Measurements from ENCODE around the gene SARDH. TPM values are rescaled to one million over a fixed set of nuclear protein-coding genes. Genes with fewer than 3 reads are reported as not detected.

Gene SARDH
- total RNA-seq, 1 donor from 2014 or later = 1.3 TPM

DNA sequence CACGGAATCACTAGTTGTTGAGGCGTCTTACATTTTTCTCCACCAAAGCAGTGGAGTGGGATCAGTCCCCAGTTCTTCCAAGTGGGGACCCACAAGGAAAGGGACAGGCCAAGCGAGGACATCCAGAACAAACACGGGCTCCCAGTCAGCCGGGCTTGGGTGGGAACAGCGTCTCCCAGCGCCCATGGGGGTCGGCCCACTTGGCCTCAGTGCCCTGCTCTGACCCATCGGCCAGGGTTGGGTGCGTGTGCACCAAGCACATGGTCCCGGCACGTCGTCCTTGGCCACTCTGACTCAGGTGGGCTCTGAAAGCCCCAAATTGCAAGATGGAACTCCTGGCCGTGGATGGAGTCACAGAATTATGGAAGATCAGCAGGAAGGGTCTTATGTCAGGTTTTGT, 64.1 kb downstream of the SARDH start:
- no peak for TF ChIP-seq CTCF (IDR thresholded peaks at IDR 0.05)
- Histone ChIP-seq H3K27me3 (no peaks in the 10 kb centered on the region), H3K27ac (no peak overlapping the region), H3K36me3 (no peaks in the 10 kb centered on the region), H3K4me3 (no peak overlapping the region), H3K4me1 (no peaks in the 10 kb centered on the region), H3K9me3 (no peaks in the 10 kb centered on the region)
- no peak for DNase-seq (ENCODE audit: low spot score in 2 of 2)
- intact Hi-C loops (cut with DNase I) = no loop called here

DNA sequence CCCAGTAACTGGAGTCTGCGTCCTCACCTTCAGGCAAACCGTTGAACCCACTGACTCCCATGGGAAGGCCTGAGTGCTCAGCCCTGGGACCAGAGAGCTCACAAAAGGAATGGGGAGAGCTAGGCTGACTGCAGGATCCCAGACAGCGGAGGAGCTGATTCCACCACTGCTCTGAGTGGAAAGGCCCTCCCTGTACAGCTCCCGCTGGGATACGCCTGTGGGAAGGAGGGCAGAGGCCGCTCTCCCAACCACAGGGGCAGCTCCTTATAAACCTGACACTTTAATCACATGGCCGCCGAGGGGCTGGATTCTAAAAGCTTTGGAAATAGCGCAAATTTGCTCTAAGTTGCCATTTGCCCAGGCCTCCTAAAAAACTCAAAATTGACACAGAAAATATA, 64.9 kb downstream of the SARDH start:
- no peak for DNase-seq (ENCODE audit: low spot score in 2 of 2)

DNA sequence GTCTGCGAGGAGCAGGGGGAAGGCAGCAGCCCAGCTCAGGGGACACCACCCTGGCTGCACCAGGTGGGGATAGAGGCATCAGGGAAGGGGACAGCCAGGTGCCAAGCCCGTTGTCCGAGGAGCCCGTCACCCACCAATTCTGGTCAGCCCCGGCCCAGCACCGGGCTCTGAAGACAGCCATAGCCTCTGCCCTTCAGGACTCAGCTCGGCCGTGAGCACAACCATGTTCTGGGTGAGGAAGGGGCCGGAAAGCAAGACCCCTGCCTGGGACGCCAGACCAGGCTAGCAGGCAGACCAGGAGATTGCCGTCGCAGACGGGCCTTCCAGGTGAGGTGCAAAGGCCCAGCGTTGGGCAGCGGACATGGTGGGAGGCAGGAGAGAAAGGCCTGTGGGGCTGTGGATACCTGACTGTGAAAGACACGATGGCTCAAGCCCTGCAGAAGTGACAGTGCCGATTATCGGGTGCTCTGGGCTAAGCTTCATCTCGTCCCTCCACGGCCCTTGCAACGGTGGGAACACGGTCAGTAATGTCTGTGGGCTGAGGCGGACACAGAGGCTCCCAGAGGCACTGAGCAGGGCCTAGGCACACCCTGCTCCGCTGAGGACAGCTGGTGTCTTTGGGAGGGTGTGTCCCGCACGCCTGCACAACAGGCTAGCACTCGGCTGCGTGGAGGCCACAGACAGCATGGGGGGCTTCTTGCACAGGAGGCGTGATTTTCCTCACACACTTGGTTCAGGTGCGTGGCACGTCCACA, 65.5 kb downstream of the SARDH start:
- intact Hi-C loops (cut with DNase I) = no loop called here
- Histone ChIP-seq H3K9me3 (no peaks in the 10 kb centered on the region), H3K4me3 (no peak overlapping the region), H3K36me3 (no peaks in the 10 kb centered on the region), H3K27ac (no peak overlapping the region), H3K4me1 (no peaks in the 10 kb centered on the region), H3K27me3 (no peaks in the 10 kb centered on the region)
- no peak for DNase-seq (ENCODE audit: low spot score in 2 of 2)
- no peak for TF ChIP-seq CTCF (IDR thresholded peaks at IDR 0.05)

More for the DNA sequence above, 64.9 kb downstream of the SARDH start:
- Histone ChIP-seq H3K9me3 (no peaks in the 10 kb centered on the region), H3K4me1 (no peaks in the 10 kb centered on the region), H3K27ac (no peak overlapping the region), H3K27me3 (no peaks in the 10 kb centered on the region), H3K36me3 (no peaks in the 10 kb centered on the region), H3K4me3 (no peak overlapping the region)
- no peak for TF ChIP-seq CTCF (IDR thresholded peaks at IDR 0.05)
- intact Hi-C loops (cut with DNase I) = no loop called here

DNA sequence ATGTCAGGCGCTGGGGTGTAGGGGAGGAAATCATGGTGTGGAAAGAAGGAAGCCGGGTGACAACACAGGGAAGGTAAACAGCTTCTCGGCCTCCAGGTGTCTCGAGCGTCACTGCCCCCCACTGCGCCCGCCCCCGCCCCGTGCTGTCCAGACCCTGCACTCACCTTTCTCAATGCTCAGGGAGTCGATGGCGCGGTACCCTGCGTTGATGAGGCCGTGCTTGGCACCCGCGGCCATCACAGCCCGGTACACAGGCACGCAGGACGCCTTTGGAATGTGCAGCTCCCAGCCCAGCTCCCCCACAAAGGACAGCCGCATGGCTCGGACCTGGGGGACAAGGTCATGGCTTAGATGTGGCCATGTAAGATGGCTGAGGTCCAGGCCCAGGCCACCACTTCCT, 66.8 kb downstream of the SARDH start:
- no peak for TF ChIP-seq CTCF (IDR thresholded peaks at IDR 0.05)
- no peaks in the 10 kb centered on the region for H3K4me1 ChIP-seq
- intact Hi-C loops (cut with DNase I) = no loop called here
- no peaks in the 10 kb centered on the region for H3K9me3 ChIP-seq
- DNase-seq (ENCODE audit: low spot score in 2 of 2) = no peak
- H3K27ac ChIP-seq = no peak overlapping the region
- H3K36me3 ChIP-seq = no peaks in the 10 kb centered on the region
- no peak overlapping the region for H3K4me3 ChIP-seq
- H3K27me3 ChIP-seq = no peaks in the 10 kb centered on the region

DNA sequence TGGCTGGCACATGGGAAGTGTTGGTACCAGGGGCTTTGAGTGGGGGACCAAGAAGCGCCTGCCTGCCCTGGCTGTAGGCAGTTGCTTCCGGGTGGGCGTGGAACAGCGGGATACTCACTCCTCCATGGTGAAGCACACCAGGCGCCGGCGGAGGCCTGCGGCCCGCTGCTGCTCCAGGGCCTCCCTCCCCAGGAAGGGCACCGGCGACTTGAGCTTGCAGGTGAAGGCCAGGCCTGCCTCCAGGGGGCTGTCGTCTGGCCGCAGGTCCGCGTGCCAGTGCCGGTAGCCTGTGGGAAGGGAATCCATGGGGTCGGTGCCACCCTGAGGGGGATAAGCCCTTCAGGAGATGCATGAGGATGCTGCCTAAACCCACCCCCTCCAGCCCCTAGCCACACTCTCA, 67.7 kb downstream of the SARDH start:
- intact Hi-C loops (cut with DNase I) = no loop called here
- no peak for TF ChIP-seq CTCF (IDR thresholded peaks at IDR 0.05)

More for the DNA sequence above, 67.7 kb downstream of the SARDH start:
- Histone ChIP-seq H3K27me3 (no peaks in the 10 kb centered on the region), H3K4me1 (no peaks in the 10 kb centered on the region), H3K36me3 (no peaks in the 10 kb centered on the region), H3K4me3 (no peak overlapping the region), H3K27ac (no peak overlapping the region), H3K9me3 (no peaks in the 10 kb centered on the region)
- DNase-seq (ENCODE audit: low spot score in 2 of 2) = no peak

Measured in ascending aorta (tissue), 2 donors.